ENCODE measurements around the gene CHDH.

The CHDH gene

DNA sequence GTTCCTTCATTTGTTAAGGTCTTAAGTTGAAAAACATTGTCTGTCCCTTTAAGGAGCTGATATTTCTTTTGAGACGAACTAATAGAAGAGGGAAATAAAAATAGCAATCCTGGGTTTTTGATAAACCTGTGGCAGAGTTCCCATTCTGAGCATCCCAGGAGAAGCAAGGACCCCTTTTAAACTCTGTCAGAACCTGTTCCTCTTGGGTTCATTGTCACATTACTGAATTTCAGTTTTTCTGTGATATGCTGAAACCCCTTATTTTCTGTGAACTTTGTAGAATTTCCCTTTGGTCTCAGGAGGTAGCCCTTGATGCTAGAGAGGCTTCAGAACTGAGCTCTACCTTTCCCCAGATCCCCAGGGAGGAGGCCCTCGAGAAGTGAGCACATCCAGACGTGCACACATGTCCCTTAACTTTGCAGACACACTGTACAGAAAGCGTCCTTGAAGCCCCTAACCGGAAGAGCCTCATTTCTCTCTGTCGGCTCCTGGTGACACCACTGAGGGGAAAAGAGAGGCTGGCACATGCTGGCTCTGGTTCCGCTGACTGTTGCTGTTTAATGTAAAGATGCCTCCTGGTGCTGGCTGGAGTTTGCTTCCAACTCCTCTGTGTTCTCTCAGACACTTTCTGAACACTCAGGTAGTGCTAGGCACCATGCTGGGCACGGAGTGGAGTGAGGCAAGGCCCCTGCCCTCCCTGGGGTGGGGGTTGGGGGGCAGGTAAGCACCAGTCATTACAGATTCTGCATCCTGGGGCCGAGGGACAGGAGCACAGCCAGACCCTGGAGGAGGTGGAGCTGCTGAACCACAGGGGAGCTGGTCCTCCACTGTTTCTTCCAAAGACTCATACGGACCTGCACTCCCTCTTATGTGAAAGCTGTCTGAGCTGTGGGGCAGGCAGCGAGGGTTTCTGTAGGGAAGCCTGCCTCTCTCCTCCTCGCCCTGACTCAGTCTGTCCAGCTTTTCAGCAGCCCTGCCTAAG, 77.5 kb downstream of the CHDH start:
- no peak for TF ChIP-seq CTCF (IDR thresholded peaks at IDR 0.05; ENCODE audit: insufficient read depth, missing control alignments)
- FAIRE-seq: no peak

GRCh38 chr3:53766706-53767105, 79.5 kb downstream of the CHDH start:
- no peak for TF ChIP-seq CTCF (IDR thresholded peaks at IDR 0.05; ENCODE audit: insufficient read depth, missing control alignments)
- no peak for DNase-seq (ENCODE audit: insufficient read length, low spot score)
- FAIRE-seq: no peak

More for the DNA sequence above, 77.5 kb downstream of the CHDH start:
- no peak for DNase-seq (ENCODE audit: insufficient read length, low spot score)

DNA sequence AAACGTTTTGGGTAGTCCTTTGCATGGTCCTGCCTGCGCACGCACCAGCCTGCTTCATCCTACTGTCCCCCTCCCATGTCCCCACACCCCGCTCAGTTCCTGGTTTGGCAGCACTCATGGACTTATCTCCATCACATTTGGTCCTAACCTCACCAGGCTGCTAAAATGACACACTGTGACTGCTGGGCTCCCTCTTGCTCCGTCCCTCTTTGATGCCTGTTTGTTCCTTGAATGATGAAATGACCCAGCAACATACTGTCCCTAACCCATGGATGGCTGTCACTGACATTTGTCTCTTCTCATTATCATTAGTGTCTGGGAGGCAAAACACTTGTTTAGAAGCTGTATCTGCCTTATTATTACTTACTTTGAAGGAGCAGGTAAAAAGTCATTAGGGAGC, 80.5 kb downstream of the CHDH start:
- TF ChIP-seq CTCF (IDR thresholded peaks at IDR 0.05; ENCODE audit: insufficient read depth, missing control alignments): no peak
- FAIRE-seq: no peak
- no peak for DNase-seq (ENCODE audit: insufficient read length, low spot score)

- FAIRE-seq (no peak), DNase-seq (ENCODE audit: insufficient read length, low spot score) (no peak)
- no peak for TF ChIP-seq CTCF (IDR thresholded peaks at IDR 0.05; ENCODE audit: insufficient read depth, missing control alignments)
Measured at GRCh38 chr3:53764026-53764775, 82.0 kb downstream of the CHDH start.

GRCh38 chr3:53763353-53763752, 82.9 kb downstream of the CHDH start:
- FAIRE-seq (no peak), DNase-seq (ENCODE audit: insufficient read length, low spot score) (no peak)
- TF ChIP-seq CTCF (IDR thresholded peaks at IDR 0.05; ENCODE audit: insufficient read depth, missing control alignments): no peak

Measured in D721Med (cell line).